H1 (cell line): ENCODE measurements around the gene TFAP2C. TPM values are rescaled to one million over a fixed set of nuclear protein-coding genes. Genes with fewer than 3 reads are reported as not detected.

ENCODE experiments used
- BACH1 ChIP-seq: IDR thresholded peaks from 2 replicates; pipeline ENCODE4 v1.6.1; 2012; ENCODE audit warnings: low read length, improper control_type of control experiment
- CHD2 ChIP-seq: IDR thresholded peaks from 2 replicates; pipeline ENCODE4 v1.6.1; 2012; ENCODE audit warnings: low read length, improper control_type of control experiment
- CREB1 ChIP-seq: IDR thresholded peaks from 2 replicates; pipeline ENCODE4 v1.6.1; 2012; ENCODE audit warnings: inconsistent platforms
- E2F6 ChIP-seq: IDR thresholded peaks from 2 replicates; pipeline ENCODE4 v1.6.1; 2012; ENCODE audit warnings: inconsistent platforms
- EGR1 ChIP-seq: IDR thresholded peaks from 2 replicates; pipeline ENCODE4 v1.6.1; 2011; ENCODE audit warnings: low read depth, low read length, borderline replicate concordance
- EP300 ChIP-seq, 2 experiments: IDR thresholded peaks; 1 replicate in 1 of 2; 2 replicates in 1 of 2; pipeline ENCODE4 v1.6.1; 2011 to 2012; ENCODE audit warnings: low read depth in 2 of 2, low read length in 2 of 2, mild to moderate bottlenecking in 2 of 2, borderline replicate concordance in 1 of 2, inconsistent platforms in 1 of 2, moderate library complexity in 1 of 2
- GABPA ChIP-seq: IDR thresholded peaks from 2 replicates; pipeline ENCODE4 v1.6.1; 2011; ENCODE audit warnings: mild to moderate bottlenecking, low read length, moderate library complexity, borderline replicate concordance; ENCODE audit not compliant: insufficient read depth
- KDM5A ChIP-seq: fragments of 200-600 bp; IDR thresholded peaks from 2 replicates; pipeline ENCODE4 v1.7.1; 2012; ENCODE audit warnings: mild to moderate bottlenecking, low read length, inconsistent platforms, mixed read lengths
- MAX ChIP-seq: IDR thresholded peaks from 2 replicates; pipeline ENCODE4 v1.6.1; 2012; ENCODE audit warnings: inconsistent platforms
- PHF8 ChIP-seq: fragments of 200-600 bp; sonication (generic); conservative IDR thresholded peaks from 2 replicates; pipeline ENCODE4 v1.7.1; 2012; ENCODE audit warnings: low read depth, mild to moderate bottlenecking, inconsistent platforms, low read length, moderate library complexity
- RAD21 ChIP-seq, 2 experiments: IDR thresholded peaks in 1 of 2; conservative IDR thresholded peaks in 1 of 2; 2 replicates each; pipeline ENCODE4 v1.6.1; 2011; ENCODE audit warnings: low read depth in 2 of 2, low read length in 2 of 2, improper control_type of control experiment in 1 of 2, inconsistent platforms in 1 of 2, mild to moderate bottlenecking in 1 of 2, moderate library complexity in 1 of 2
- RFX5 ChIP-seq: IDR thresholded peaks from 2 replicates; pipeline ENCODE4 v1.6.1; 2011; ENCODE audit warnings: low read depth, low read length, improper control_type of control experiment, borderline replicate concordance
- RNF2 ChIP-seq: fragments of 200-900, 300-1000 bp; sonication (generic); IDR thresholded peaks from 2 replicates; pipeline ENCODE4 v1.7.1; 2016; ENCODE audit warnings: borderline replicate concordance, low read depth, mild to moderate bottlenecking, antibody characterized with exemption, low read length; ENCODE audit not compliant: poor library complexity, severe bottlenecking; ENCODE audit errors: missing control alignments
- SIN3A ChIP-seq, 2 experiments: IDR thresholded peaks in 1 of 2; conservative IDR thresholded peaks in 1 of 2; 2 replicates each; pipeline ENCODE4 v1.6.1; 2011 to 2012; ENCODE audit warnings: low read length in 2 of 2, improper control_type of control experiment in 1 of 2, low read depth in 1 of 2, mild to moderate bottlenecking in 1 of 2
- SP4 ChIP-seq: IDR thresholded peaks from 2 replicates; pipeline ENCODE4 v1.6.1; 2012; ENCODE audit warnings: low read length, inconsistent platforms
- SUZ12 ChIP-seq: fragments of 200-600 bp; sonication (generic); IDR thresholded peaks from 2 replicates; pipeline ENCODE4 v1.6.1; 2012; ENCODE audit warnings: mild to moderate bottlenecking, inconsistent platforms, low read length, moderate library complexity, mixed read lengths
- TAF1 ChIP-seq: IDR thresholded peaks from 2 replicates; pipeline ENCODE4 v1.6.1; 2011; ENCODE audit warnings: mild to moderate bottlenecking, low read depth, low read length
- TBP ChIP-seq: IDR thresholded peaks from 2 replicates; pipeline ENCODE4 v1.6.1; 2011; ENCODE audit warnings: low read depth, low read length, improper control_type of control experiment
- TEAD4 ChIP-seq: IDR thresholded peaks from 2 replicates; pipeline ENCODE4 v1.6.1; 2012; ENCODE audit warnings: low read depth, low read length, inconsistent platforms, mixed read lengths
- polyA plus RNA-seq, 7 experiments: library from polyadenylated mRNA; depleted of rRNA in 3 of 7; stranded (reverse) in 5 of 7; unstranded in 2 of 7; fragments of >200 nt in 5 of 7; fragments of 200-250 nt in 2 of 7; gene quantifications; 1 replicate in 5 of 7; 2 replicates in 1 of 7; 4 replicates in 1 of 7; pipeline versions ENCODE4 v1.2.1 to v1.2.3, GENCODE V29; 2011 to 2013; ENCODE audit warnings: missing spikeins in 2 of 7, mixed read lengths in 2 of 7
- total RNA-seq: library from RNA; stranded (reverse); fragmentation: NEBNext Ultra II Directional; extraction: Animal tissue kit (Norgen Biotek cat#: 25700); gene quantifications from 2 replicates; pipeline ENCODE4 v1.2.1, GENCODE V29; 2021
- TF ChIP-seq, protein P1 (sequence below), 3 experiments: IDR thresholded peaks; 1 replicate in 2 of 3; 2 replicates in 1 of 3; pipeline versions ENCODE4 v1.5.1 to v1.6.1; 2011; ENCODE audit warnings: low read length in 3 of 3, mild to moderate bottlenecking in 3 of 3, inconsistent platforms in 2 of 3, low read depth in 1 of 3, moderate library complexity in 1 of 3; ENCODE audit not compliant: insufficient read depth in 1 of 3; ENCODE audit errors: control extremely low read depth in 1 of 3

Gene TFAP2C
- total and polyA plus RNA-seq, 2 of the 8 experiments (the other 6 are each of a cell fraction or from before 2014, with no cell fraction given): 1.7 to 5.8 TPM

DNA sequence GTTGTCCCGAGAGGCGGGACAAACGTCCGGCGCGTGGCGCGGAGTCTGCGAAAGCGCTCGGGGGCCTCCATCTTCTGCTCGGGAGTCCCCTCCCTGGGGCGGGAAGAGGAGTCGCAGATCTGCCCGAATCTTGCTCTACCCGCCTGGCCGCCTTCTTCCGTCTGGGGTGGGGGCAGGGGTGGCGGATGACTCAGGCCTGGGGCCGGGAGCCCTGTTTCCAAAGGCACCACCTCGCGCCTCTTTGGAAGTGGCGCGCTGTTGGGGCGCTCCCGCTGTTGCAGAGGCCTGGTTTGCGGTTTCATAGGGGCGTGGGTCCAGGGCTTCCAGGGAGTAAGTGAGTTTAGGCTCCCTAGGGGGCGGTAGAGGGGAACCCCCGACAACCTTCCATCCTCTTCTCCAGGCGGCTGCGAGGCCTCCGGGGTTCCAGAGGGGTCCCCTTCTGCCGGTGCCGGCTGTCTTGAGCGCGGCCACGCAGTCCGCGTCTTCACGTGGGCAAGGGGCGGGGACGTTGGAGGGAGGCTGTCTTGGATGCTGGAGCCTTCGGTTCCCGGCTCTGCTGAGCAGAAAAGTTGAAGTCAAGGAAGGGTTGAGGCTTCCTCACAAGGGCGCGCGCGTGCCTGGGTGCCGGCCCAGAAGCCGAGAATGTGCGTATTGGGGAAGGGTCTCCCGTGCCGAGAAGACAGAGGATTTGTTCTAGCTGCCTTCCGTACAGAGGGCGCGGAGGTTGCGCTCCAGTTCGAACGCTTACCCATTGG lies 2.6 kb upstream of the TFAP2C start (continued):
- TF ChIP-seq RNF2: no peak
- TF ChIP-seq, protein P1, sequence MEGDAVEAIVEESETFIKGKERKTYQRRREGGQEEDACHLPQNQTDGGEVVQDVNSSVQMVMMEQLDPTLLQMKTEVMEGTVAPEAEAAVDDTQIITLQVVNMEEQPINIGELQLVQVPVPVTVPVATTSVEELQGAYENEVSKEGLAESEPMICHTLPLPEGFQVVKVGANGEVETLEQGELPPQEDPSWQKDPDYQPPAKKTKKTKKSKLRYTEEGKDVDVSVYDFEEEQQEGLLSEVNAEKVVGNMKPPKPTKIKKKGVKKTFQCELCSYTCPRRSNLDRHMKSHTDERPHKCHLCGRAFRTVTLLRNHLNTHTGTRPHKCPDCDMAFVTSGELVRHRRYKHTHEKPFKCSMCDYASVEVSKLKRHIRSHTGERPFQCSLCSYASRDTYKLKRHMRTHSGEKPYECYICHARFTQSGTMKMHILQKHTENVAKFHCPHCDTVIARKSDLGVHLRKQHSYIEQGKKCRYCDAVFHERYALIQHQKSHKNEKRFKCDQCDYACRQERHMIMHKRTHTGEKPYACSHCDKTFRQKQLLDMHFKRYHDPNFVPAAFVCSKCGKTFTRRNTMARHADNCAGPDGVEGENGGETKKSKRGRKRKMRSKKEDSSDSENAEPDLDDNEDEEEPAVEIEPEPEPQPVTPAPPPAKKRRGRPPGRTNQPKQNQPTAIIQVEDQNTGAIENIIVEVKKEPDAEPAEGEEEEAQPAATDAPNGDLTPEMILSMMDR (IDR thresholded peaks at IDR 0.05; ENCODE audit: control extremely low read depth in 1 of 3, insufficient read depth in 1 of 3, low read depth in 1 of 3, low read length in 3 of 3): peak; percentile 58 to 71 (median 61)
- TF ChIP-seq E2F6: peak; percentile 79; the same call in 1 of the 2 replicates
- no peak; the same call in 1 of the 2 replicates for TF ChIP-seq SUZ12
- peak; percentile 38 to 64 for TF ChIP-seq RAD21 (IDR thresholded peaks at IDR 0.05 in 1 of 2, conservative IDR thresholded peaks at IDR 0.05 in 1 of 2; ENCODE audit: low read depth in 2 of 2, low read length in 2 of 2)
- TF ChIP-seq CREB1: peak; percentile 35; the same call in 1 of the 2 replicates
- peak; percentile 24; the same call in 1 of the 2 replicates for TF ChIP-seq CHD2
- no peak for TF ChIP-seq GABPA
- TF ChIP-seq SIN3A (conservative IDR thresholded peaks at IDR 0.05 in 1 of 2, IDR thresholded peaks at IDR 0.05 in 1 of 2; ENCODE audit: low read depth in 1 of 2, low read length in 2 of 2): no peak
- no peak for TF ChIP-seq RFX5
- no peak for TF ChIP-seq EGR1
- no peak for TF ChIP-seq TAF1
- TF ChIP-seq BACH1: peak; percentile 47; the same call in 1 of the 2 replicates
- peak; percentile 15 for TF ChIP-seq MAX
- TF ChIP-seq PHF8: no peak
- no peak for TF ChIP-seq SP4
- TF ChIP-seq KDM5A: no peak
- TF ChIP-seq EP300 (IDR thresholded peaks at IDR 0.05; ENCODE audit: borderline replicate concordance in 1 of 2, low read depth in 2 of 2, low read length in 2 of 2): no peak
- TF ChIP-seq TBP: no peak
- no peak for TF ChIP-seq TEAD4
